ENCODE measurements around the gene SLC37A1.

- TF ChIP-seq CTCF (IDR thresholded peaks at IDR 0.05; ENCODE audit: borderline replicate concordance, extremely low read depth, low read length, poor library complexity, severe bottlenecking), result no peak
- no peak for TF ChIP-seq EZH2 (IDR thresholded peaks at IDR 0.05; ENCODE audit: borderline replicate concordance, low read depth, low read length, severe bottlenecking)
These were observed 22.9 kb upstream of the SLC37A1 start for GRCh38 chr21:42490720-42491119.
